ENCODE data around the gene CREG2. TPM values are rescaled to one million over a fixed set of nuclear protein-coding genes. Genes with fewer than 3 reads are reported as not detected.

The CREG2 gene
- total and polyA plus RNA-seq, 7 donors: 0.04 to 0.34 (median 0.10) TPM; not detected in 3

DNA sequence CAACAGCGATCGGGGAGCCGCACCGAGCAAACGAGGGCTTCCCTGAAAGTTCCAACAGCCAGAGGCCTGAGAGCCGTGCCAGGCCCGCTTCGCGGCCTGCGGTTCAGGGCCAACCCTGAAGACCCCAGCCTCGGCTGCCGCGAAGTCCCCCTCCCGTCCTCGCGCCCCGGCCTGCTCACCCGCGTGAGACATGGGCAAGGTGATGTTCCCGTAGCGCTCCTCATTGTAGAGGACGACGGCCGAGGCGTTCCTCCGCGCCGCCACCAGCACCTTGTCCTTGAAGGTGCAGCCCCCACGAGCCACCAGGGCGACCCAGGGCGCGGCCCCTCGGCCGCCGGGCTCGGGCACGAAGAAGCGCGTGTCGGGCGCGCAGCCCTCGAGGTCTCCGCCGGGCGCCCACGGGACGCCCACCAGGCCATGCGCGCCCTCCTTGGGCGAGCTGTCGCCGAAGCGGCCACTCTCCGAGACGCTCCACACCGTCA, 79.3 kb downstream of the CREG2 start:
- Histone ChIP-seq H3K4me3 (peak overlapping the region; percentile 83), H3K27me3 (ENCODE audit: insufficient read depth in 3 of 3, low read length in 2 of 3) (no peaks in the 10 kb centered on the region), H3K9me3 (no peaks in the 10 kb centered on the region), H3K27ac (peak overlapping the region; percentile 93), H3K4me1 (peaks cover 27% of the 10 kb centered on the region), H3K36me3 (ENCODE audit: insufficient read depth in 1 of 2, low read depth in 1 of 2) (no peaks in the 10 kb centered on the region)
- TF ChIP-seq, protein P1, sequence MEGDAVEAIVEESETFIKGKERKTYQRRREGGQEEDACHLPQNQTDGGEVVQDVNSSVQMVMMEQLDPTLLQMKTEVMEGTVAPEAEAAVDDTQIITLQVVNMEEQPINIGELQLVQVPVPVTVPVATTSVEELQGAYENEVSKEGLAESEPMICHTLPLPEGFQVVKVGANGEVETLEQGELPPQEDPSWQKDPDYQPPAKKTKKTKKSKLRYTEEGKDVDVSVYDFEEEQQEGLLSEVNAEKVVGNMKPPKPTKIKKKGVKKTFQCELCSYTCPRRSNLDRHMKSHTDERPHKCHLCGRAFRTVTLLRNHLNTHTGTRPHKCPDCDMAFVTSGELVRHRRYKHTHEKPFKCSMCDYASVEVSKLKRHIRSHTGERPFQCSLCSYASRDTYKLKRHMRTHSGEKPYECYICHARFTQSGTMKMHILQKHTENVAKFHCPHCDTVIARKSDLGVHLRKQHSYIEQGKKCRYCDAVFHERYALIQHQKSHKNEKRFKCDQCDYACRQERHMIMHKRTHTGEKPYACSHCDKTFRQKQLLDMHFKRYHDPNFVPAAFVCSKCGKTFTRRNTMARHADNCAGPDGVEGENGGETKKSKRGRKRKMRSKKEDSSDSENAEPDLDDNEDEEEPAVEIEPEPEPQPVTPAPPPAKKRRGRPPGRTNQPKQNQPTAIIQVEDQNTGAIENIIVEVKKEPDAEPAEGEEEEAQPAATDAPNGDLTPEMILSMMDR (IDR thresholded peaks at IDR 0.05): no peak
- DNase-seq (peak; percentile 37 to 63), ATAC-seq (peak; percentile 34 to 51 (median 42))
- intact Hi-C loops (cut with DNase I): loop anchor here (2.0 to 5.0 kb wide), 2 partner anchors 55 to 56 kb away; partner anchors contain the start of gene CNOT11 (in 2 of the 2)
- 1% methylated on average over 36 to 57 of the region's 57 CpGs for WGBS, 3 donors

DNA sequence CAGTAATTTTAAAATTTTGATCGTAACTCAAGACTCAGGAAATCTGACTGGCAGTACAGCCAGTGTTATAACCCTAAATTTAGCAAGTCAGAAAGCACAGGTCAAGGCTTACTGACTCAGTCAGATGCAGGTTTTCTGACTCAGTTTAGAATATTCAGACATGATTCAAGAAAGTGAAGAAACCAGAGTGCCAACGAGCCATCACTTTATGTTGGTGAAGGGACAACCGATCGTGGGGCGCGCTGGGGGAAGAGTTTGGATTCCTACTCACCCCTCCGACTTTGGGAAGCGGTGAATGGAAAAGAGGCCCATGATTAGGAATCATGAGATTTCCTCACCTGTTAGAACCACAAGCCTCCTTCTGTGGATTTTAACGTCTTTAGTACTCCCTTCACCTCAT, 79.8 kb downstream of the CREG2 start:
- Histone ChIP-seq H3K4me1 (peaks cover 28% of the 10 kb centered on the region), H3K4me3 (peak overlapping the region; percentile 83), H3K27ac (peak overlapping the region; percentile 93), H3K27me3 (ENCODE audit: insufficient read depth in 3 of 3, low read length in 2 of 3) (no peaks in the 10 kb centered on the region), H3K9me3 (no peaks in the 10 kb centered on the region), H3K36me3 (ENCODE audit: insufficient read depth in 1 of 2, low read depth in 1 of 2) (peaks cover 0 to 2% of the 10 kb centered on the region in 2 donors)
- DNase-seq (no peak), ATAC-seq (peak in 3 of 4 donors; percentile 23 to 55 (median 40))
- intact Hi-C loops (cut with DNase I): loop anchor here (2.0 to 5.0 kb wide), 2 partner anchors 55 kb away; partner anchors contain the start of gene CNOT11 (in 2 of the 2)
- TF ChIP-seq, protein P1 (IDR thresholded peaks at IDR 0.05): no peak
- WGBS, 3 donors: 23 to 34% (median 30%) methylated on average over 9 of the region's 9 CpGs

DNA sequence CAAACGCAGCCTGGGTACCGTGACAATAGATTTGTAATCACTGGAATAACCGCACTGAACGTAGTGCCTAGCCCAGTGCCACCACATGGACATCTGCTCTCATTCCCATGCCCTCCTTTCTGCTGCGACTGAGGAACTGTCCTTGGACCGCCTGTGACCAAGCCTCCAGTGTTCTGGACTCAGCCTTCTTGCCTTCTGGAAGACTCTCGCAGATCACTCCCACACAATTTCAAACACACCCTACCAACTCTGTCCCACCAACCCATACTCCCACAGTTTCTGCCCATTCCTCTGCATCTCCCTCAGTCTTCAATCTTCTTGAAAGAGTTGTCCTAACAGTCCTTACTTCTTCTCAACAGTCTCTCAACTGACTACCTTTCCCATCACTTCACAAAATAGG, 80.9 kb downstream of the CREG2 start:
- H3K9me3 ChIP-seq: no peaks in the 10 kb centered on the region
- intact Hi-C loops (cut with DNase I): loop anchor here (2.0 to 5.0 kb wide), 2 partner anchors 54 kb away; partner anchors contain the start of gene CNOT11 (in 2 of the 2)
- ATAC-seq: no peak
- 34 to 60% (median 38%) methylated on average over 7 of the region's 7 CpGs for WGBS, 3 donors
- TF ChIP-seq, protein P1 (IDR thresholded peaks at IDR 0.05): no peak
- peak overlapping the region; percentile 83 for H3K4me3 ChIP-seq
- H3K4me1 ChIP-seq: peaks cover 36% of the 10 kb centered on the region
- H3K27ac ChIP-seq: peak overlapping the region; percentile 93
- no peaks in the 10 kb centered on the region for H3K27me3 ChIP-seq (ENCODE audit: insufficient read depth in 3 of 3, low read length in 2 of 3)
- DNase-seq: no peak
- H3K36me3 ChIP-seq (ENCODE audit: insufficient read depth in 1 of 2, low read depth in 1 of 2): peaks cover 0 to 11% of the 10 kb centered on the region in 2 donors

GRCh38 chr2:101305492-101306078, 81.7 kb downstream of the CREG2 start:
- peaks cover 0 to 14% of the 10 kb centered on the region in 2 donors for H3K36me3 ChIP-seq (ENCODE audit: insufficient read depth in 1 of 2, low read depth in 1 of 2)
- 63 to 73% (median 64%) methylated on average over 7 of the region's 7 CpGs for WGBS, 3 donors
- intact Hi-C loops (cut with DNase I): loop anchor here (2.0 to 5.0 kb wide), 2 partner anchors 53 kb away; partner anchors contain the start of gene CNOT11 (in 2 of the 2)
- DNase-seq (no peak), ATAC-seq (peak in 1 of 4 donors; percentile 31)
- peak overlapping the region; percentile 17 for H3K27ac ChIP-seq
- H3K27me3 ChIP-seq (ENCODE audit: insufficient read depth in 3 of 3, low read length in 2 of 3): no peaks in the 10 kb centered on the region
- H3K4me1 ChIP-seq: peaks cover 45% of the 10 kb centered on the region
- TF ChIP-seq, protein P1 (IDR thresholded peaks at IDR 0.05): no peak
- H3K9me3 ChIP-seq: no peaks in the 10 kb centered on the region
- H3K4me3 ChIP-seq: peak overlapping the region; percentile 83
